ENCODE measurements around the gene HCRTR1.

HCRTR1 gene

DNA sequence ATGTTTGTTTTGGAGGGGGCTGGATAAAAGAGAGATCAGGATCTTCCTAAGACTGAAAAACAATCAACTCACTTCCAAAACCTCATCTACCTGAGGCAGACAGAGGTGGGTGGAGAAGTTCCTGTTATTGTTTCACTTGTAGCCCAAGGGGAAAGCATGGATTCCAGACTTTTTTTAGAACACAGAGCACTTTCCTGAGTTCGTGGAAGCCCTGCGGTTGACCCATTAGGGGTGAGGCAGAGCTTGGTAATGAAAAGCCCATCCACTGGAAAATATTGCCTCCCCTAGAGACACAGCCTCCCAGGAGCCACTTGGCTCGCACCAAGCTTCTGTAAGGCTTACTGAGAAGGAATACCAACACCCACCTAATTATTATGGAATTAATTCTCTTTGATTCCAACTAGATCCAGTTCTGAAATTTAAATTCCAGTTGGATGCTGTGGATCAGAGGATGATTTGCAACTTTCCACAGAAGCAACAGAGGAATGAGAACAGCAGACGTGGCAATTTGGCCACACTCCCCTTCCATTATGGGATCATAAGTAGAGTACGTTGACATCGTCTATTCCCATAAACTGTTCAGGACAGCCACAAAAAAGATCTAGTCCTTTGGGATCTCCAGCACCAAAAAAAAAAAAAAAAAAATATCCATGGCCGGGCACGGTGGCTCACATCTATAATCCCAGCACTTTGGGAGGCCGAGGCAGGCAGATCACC is 31.3 kb downstream of the HCRTR1 start:
- no peak overlapping the region for H3K4me3 ChIP-seq (ENCODE audit: low read depth, low read length)

DNA sequence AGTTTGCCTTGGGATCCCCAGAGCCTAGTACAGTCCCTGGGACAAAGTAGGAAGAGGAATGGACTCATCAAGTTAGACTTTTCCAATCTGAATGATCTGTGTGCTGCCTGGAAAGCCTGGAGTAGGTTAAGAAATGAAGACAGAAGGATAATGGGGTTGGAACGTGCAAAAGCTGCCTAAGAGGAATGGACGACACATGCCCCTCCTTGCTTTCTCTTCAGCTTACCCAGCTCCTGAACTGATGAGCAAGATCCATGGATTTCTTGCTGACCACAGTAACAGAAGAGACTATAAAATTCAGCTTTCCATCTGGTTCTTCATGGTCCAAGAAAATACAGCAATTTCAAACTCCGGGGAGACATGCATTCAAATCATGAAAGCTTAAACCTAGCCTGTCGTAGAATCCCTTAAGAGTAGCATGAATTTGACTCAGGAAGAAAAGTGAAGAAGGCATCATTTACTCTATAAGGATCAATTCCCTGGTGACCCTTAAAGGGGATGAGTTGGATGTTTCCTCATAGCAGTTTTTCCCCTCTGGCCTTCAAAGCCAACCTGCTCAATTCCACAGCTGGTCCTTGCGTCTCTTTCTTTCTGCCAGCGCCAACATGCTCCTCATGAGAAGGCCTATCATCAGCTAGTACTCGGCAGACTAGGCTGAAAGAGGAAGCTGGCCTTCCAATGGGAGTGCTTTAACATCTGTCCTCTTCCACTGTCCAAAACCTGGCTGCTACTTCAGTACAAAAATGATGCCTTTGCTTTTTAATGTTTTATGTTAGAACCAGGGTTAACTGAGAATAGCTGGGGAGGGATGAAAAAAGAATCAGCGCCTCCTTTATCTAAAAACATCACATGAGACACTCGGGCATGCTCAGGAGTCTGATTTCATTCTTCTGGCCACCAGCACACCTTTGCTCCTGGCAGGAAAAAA is 32.9 kb downstream of the HCRTR1 start:
- H3K4me3 ChIP-seq (ENCODE audit: low read depth, low read length), result no peak overlapping the region

DNA sequence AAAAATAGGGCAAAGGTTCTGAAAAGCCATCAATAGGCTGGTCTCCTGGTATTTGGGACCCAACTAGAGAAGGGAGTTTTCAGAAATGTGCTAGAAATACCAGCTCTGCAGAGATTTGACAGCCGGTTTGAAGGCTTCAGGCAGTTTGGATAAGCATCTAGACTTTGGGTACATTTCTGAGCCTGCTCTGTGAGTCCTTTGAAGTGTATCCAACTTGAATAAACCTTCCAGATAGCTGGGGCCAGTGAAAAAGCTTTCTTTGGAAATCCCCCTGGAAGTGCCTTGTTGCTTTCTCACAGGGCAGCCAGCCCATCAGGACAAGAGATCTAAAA is 33.6 kb downstream of the HCRTR1 start:
- no peak overlapping the region for H3K4me3 ChIP-seq (ENCODE audit: low read depth, low read length)

DNA sequence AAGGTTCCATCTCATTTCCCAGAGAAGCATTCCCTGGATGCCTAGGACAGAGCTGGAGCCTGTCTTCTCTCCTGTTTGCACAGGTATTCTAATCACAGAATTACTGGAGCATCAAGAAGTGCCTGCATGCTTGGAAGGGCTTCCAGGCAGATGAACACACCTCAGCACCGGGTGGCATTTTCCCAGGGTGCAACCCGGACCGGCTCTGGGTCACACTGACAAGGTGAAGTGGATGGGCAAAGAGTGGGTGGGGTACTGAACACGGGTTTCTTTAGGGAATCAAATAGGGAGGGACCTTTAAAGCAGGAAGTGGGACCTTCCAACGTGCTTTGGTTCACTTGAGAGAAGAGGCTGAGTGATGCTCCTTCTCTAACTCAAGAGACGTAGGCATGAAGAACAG is 34.3 kb downstream of the HCRTR1 start:
- H3K4me3 ChIP-seq (ENCODE audit: low read depth, low read length), result no peak overlapping the region

DNA sequence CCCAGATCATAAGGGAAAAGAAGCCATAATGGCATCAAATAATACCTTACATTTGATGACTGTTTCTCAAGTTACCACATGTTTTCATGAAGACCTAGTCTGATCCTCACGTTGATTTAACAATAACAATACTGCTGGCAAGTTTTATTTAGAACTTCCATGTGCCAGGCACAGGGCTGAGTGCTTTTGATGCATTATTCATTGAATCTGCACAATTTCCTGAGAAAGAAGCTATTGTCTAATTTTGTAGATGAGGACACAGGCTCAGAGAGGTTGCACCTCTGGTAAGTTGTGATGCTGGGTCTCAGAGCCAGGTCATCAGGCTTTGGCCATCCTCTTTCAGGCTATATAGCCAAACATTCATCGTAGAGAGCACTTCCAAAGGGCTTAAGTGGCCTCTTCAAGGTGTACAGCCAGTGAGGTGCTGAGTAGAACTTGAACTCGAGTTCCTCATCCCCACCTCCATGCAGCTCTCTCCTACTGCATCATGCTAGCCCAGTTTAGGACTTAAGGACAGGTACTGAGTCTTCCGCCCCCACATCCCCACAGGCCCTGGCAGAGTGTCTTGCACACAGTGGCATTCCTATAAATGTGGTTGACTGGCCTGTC is 35.5 kb downstream of the HCRTR1 start:
- H3K4me3 ChIP-seq (ENCODE audit: low read depth, low read length), result no peak overlapping the region

DNA sequence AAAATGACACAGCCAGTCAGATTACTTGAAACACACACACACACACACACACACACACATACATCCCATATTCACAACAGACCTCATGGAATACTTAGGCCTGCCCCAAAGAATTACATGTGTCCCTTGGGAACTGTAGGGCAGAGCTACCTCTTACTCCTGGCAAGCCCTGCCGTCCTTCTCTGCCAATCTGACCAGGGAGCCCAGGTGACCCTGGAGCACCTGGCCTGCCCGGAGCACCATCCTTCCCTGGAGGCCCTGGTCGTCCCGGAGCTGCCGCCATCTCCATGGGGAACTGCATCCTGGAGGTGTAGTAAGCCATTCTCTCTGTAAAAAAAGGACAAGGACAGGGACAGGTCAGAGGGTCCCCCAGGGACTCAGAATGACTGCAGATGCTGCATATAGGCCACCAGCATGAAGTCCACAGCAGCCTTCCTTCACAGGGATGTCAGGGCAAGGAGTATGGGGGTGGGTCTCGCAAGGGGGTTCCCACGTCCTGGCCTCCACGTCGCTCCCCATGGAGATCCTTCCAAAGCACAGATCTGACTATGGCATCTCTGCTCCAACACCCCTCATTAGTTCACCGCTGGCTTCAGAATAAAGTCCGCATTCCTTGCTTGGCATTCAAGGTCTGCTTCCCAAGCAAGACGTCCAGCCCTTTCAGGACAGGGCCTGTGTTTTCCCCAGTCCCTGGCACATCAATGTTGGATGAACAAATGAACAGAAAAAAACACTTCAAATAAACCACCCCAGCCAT is 36.4 kb downstream of the HCRTR1 start:
- no peak overlapping the region for H3K4me3 ChIP-seq (ENCODE audit: low read depth, low read length)

DNA sequence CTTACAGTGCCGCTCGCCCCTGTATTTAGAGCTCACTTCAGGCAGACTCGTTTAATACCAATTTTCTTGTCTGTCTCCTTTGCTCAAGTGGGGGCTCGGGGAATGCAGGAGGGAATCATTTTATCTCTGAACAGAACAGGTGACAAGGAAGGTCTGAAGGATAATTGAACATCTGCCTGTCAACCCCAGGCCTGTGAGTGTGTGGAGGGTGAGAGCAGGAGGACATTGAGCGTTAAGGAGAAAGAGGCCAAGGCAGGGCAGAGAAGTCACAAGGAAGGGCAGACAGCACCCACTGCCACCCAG is 36.9 kb downstream of the HCRTR1 start:
- no peak overlapping the region for H3K4me3 ChIP-seq (ENCODE audit: low read depth, low read length)

DNA sequence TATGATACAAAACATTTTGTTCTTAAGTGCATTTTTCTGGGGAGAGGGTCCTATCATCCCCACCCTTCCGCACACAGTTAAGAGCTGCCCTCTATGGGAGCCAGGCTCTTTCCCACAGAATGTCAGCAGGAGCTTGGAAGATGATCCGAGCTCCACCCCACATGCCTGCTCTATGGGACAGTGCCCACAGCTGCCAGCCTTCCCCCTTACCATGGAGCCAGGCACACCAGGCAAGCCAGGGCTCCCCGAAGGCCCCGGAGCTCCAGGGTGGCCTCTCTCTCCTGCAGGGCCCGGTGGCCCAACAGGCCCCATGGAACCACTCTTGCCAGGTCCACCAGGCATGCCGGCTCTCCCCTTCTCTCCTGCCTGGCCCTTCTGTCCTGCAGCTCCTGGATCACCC is 37.6 kb downstream of the HCRTR1 start:
- H3K4me3 ChIP-seq (ENCODE audit: low read depth, low read length), result no peak overlapping the region

DNA sequence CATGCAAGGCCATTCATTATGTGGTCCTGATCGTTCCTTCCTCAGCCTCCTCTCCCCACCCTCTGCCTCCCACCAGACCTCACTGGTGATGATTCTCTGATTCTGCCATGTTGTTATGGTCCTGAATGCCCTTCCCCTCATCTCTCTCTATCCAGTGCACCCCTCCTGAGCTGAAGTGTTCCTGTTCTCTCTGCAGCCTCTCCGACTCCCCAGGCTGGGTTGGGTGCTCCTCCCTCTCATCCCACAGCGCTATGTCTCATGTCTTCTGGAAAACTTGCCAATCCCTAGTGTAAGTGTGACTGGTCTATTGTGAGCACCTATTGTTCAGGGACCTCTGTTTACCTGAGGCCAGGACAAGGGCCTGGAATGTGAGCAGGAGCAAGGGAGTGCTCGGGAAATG is 38.3 kb downstream of the HCRTR1 start:
- no peak overlapping the region for H3K4me3 ChIP-seq (ENCODE audit: low read depth, low read length)

DNA sequence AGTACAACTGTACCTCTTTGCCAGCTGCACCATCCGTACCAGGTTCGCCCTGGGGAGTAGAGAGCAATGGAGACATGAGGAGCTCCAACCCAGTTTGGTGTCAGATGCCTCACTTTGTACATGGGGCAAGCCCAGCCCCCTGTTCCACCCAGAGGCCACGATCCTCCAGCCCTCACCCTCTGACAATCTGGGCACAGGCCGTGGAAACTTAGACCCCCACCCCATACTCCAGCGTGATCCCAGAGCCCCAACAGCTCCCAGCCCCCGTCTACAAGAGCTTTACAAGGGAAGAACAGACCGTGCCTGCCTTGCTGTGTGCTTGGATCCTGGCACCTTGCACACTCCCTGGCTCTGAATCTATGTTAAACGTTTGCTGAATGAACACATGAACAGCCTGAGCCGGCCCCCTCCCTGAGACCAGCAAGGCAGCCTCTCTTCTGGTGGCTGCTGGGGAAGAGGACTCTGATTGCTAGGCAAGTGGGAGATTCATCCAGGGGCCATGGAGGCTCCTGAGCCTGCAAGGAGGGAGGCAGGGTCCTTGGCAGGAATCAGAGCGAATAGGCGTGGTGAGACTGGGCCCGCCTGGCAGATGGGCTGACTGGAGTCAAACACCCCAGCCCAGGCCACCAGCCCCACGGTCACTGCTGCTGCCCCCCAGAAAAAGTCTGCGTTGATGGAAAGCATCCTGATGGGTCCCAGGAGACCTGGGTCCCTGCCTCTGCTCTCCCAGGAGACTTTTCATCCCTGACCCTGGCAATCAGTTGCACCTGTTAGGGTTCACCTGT is 39.7 kb downstream of the HCRTR1 start:
- H3K4me3 ChIP-seq (ENCODE audit: low read depth, low read length), result no peak overlapping the region

DNA sequence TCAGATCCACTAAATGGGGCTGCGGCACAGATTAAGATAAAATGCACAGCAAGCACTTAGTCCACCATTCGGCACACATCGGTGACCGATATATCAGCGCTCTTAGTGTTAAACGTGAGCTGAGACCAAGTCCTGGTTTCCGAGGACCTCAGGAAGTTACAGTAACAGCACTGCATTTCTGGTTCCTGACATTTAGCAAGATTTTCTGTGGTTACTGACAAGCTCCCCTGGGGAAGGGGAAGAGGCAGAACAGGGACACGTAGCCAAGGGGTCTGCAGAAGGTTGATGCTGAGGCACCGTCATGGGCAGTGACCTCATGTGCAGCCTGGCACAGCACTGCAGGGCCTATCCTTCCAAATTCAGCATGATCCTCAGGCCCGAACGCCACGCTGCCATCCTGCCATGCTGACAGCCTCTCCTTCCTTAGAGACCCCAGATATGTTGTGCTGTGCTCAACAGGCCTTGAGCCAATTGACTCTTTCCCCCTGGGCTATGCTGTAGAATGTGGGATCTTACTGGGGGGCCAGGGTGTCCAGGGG is 40.6 kb downstream of the HCRTR1 start:
- no peak overlapping the region for H3K4me3 ChIP-seq (ENCODE audit: low read depth, low read length)

DNA sequence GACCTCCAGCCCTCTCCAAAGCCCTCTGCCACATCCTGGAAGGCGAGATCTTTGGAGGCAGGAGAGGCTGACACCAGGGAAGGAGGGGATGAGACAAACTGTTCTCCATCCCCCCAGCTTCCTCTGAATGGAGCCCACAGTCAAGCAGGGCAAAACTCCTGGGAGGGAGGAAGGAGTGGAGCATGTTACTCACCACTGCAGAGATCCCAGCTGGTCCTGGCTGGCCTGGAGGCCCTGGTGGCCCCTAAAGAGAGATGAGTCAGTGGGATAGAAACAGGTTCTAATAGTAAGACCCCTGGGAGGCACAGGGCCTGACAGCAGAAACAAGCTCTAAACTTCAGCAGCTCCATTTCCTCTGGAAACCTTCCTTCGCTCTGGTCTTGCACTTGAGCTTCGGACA is 41.2 kb downstream of the HCRTR1 start:
- no peak overlapping the region for H3K4me3 ChIP-seq (ENCODE audit: low read depth, low read length)

DNA sequence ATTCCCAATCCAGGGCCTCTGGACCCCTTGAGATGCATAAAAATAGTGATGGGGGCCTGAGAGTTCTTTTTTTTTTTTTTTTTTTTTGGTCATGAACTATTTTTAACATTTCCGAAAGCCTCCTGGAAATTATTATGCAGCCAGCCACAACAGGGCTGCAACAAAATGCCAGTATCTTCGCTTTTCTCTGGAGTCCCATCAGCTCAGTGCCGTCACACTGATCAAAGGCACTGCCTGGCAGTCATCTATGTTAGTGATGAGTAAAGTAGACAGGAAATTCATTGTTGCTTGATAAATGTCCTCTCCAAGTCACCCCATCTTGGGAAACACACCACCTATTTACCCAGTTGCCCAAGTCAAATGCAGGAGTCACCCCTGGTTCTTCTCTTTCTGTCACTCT is 42.4 kb downstream of the HCRTR1 start:
- no peak overlapping the region for H3K4me3 ChIP-seq (ENCODE audit: low read depth, low read length)

DNA sequence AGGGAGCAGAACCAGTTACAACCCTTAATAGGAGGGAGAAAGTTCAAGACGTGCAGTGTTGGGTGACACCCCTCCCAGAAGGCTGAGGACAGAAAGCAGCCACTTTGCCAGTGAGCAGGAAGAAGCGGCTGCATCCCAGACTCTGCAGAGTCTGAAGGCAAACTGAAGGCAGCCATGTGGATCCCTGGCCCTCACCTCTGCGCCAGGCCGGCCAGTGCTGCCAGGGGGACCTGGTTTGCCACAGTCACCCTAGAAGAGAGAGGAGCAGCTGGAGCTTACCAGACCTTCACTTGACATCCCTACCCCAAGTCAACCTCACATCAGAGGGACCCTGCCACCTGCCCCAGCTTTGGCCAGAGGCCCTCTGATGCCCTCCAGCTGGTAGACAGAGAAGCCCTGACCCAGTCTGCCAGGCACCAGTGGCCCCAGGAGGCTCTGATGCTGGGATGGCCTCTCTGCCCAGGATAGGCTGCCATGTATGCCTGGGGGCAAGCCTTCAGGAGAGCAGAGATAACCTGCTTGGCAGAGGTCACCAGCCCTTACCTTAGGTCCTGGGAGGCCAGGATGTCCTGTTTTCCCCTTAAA is 43.5 kb downstream of the HCRTR1 start:
- H3K4me3 ChIP-seq (ENCODE audit: low read depth, low read length), result no peak overlapping the region

DNA sequence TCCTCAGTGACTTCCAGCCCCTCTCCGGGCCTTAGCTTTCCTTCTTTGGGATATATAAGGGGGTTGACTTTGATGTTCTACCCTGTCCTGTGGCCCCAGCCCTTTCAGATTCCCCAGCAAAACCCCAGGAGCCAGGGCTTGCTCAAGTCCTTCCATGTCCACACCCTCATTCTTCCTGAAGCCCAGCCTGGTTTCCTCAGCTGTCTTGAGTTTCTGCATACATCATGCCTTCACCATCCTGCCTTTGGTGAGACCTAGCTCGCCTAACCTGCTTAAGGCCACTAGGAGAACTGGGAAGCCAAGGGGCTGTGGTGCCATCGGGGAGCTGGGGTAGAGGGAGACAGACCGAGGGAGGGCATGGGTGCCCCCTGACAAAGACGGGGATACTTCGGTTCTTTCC is 44.4 kb downstream of the HCRTR1 start:
- H3K4me3 ChIP-seq (ENCODE audit: low read depth, low read length), result no peak overlapping the region

DNA sequence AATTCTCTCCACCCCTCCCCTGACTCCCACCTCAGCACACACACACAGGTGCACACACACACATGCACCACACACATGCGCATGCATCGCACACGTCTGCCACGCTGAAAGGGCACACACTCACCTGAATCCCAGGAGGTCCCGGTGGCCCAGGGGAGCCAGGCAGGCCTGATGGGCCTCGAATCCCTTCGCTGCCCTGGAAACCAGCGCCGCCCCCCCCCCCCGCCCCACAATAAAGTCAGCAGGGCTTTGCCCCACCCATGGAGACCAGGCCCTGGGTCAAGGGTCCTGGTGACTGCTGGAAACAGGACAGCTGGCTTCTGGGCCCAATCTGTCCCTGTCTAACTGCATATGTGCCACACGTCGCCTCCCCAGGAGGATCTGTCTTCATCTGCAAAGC is 45.0 kb downstream of the HCRTR1 start:
- H3K4me3 ChIP-seq (ENCODE audit: low read depth, low read length), result no peak overlapping the region

DNA sequence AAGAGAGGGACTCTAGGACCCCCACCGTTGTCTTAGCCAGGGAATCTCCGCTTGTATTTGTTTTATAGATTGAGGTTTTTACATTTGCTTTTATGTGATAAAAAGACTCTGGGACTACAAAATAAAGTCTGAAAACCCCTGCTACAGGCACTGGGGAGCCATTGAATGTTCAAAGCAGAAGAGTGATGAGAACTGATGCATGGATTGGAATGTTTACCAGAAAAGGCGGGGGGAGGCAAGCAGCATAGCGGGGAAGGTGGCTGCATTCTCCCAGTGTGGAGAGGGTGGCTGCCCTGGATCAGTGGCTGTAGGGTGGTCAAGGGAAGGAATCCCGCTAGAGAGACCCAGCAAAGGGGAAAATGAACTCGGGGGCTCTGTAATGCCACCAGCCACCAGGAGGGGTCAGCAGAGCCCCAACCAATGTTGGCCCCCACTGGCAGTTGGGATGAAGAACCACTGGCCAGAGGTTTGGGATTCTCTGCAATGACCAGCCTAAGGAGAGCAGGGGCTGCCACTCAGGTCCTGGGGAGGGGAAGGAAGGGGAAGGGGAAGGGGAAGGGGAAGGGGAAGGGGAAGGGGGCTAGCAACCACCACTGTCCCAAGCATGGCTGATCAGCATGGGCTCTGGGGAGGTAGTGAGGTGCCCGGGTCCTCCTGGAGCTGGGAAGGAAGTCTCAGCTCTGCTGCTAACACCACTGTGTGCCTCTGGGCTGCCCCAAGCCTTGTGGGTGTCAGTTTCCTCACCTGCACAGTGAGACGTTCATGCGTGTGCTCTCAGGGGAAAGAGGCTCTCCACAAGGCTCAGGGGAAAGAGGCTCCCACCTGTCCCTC is 46.3 kb downstream of the HCRTR1 start:
- H3K4me3 ChIP-seq (ENCODE audit: low read depth, low read length), result no peak overlapping the region

DNA sequence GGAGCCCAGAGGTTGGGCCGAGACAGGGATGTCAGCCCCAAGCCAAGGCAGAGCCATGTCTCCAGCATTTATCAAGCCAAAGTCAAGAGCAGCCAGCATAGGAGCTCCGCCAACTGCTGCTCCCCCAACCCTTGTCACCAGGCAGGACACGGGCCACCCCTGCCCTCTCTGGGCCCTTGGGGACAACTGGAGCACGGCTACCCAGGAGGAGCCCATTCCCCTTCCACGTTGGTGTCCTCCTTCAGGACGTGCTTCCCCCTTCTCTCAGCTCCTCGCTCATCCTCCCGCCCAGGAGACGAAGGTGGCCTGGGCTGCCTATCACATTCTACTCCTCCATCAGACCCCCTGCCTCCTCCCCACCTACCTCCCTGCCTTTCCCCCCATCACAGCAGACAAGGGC is 47.0 kb downstream of the HCRTR1 start:
- no peak overlapping the region for H3K4me3 ChIP-seq (ENCODE audit: low read depth, low read length)

DNA sequence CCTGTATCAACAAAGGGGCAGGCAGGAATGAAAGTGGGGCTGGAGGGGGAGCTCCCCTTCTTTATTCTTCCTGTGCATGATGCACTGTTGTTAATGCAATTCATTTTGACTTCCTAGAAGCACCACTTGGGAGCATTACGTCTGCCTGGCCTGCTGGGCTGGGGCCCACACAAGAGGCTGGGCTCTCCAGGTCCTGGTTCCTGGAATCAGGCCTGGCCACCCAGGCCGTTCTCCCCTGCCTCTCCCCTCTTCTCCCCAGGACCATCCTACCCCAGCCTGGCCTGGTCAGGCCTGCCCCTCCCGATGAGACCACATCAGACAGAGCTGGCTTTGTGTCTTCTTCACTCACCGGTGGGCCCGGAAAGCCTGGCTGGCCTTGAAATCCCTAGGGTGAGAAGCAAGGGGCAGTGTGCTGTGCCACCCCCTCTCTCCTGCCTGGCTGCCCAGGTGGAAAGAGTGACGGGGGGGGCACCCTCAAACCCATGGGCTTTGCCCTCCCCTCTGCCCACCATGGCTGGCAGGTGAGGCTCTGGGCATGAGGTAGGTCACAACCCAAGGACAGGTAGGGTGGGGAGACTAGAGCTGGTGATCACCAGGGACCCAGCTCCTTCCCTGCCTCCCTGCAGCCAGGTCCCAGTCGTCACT is 47.9 kb downstream of the HCRTR1 start:
- no peak overlapping the region for H3K4me3 ChIP-seq (ENCODE audit: low read depth, low read length)
